Measurements from ENCODE around the gene INPP4A.
"Not testable (repeated sequence)": the region's sequence is repeated elsewhere in the genome, so short reads cannot be mapped to it uniquely, and the experiment has no call there.

The INPP4A gene

DNA sequence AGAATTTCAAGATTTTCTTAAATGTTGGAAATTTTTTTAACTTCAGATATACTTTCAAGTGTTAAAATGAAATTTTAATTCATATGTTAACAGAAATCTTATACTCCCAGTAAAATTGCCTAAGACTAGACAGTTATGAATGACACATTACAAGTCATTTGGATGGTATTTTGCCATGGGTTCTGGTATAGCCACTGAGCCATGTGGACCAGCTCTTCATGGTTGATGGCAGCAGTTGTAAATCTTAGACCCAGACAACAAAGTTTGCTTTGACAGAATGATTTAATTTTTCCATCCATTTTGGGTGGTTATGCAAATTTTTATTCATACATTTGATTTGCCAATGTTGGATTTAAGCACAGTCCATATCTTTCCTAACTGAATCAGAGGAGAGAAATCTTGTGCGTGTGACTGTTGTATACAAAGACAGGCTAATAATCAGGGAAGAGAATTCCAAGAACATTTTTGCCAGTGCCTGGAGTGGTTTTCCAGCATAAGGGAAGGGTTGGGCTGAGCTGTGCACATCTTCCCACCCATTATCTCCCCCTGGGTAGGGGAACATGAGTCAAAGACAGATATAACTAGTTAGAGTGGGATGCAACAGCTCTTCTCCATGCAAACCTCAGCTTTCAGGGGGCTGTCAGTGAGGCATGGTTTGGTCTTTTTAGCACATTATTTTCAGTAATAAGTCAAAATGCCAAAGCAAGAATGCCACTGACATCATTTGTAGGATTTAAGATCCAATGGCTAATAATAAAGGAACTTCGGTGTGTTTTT lies 28.1 kb upstream of the INPP4A start:
- Histone ChIP-seq H3K36me3 (ENCODE audit: control insufficient read depth, low read depth, low read length) (no peaks in the 10 kb centered on the region), H3K27ac (ENCODE audit: low read length) (no peak overlapping the region), H3K9ac (ENCODE audit: low read length) (no peak overlapping the region), H3K9me3 (ENCODE audit: control insufficient read depth, low read depth, low read length) (peaks cover 4% of the 10 kb centered on the region), H3K27me3 (ENCODE audit: control insufficient read depth, insufficient read depth, low read length) (no peaks in the 10 kb centered on the region), H3K4me1 (ENCODE audit: control insufficient read depth, low read depth, low read length) (no peaks in the 10 kb centered on the region), H3K4me3 (ENCODE audit: low read length) (no peak overlapping the region)

- Histone ChIP-seq H3K9ac (ENCODE audit: low read length) (no peak overlapping the region), H3K4me1 (ENCODE audit: control insufficient read depth, low read depth, low read length) (no peaks in the 10 kb centered on the region), H3K27ac (ENCODE audit: low read length) (no peak overlapping the region), H3K36me3 (ENCODE audit: control insufficient read depth, low read depth, low read length) (no peaks in the 10 kb centered on the region), H3K4me3 (ENCODE audit: low read length) (no peak overlapping the region), H3K9me3 (ENCODE audit: control insufficient read depth, low read depth, low read length) (peaks cover 9% of the 10 kb centered on the region), H3K27me3 (ENCODE audit: control insufficient read depth, insufficient read depth, low read length) (no peaks in the 10 kb centered on the region)
Observed at GRCh38 chr2:98419544-98419943, 25.1 kb upstream of the INPP4A start.

DNA sequence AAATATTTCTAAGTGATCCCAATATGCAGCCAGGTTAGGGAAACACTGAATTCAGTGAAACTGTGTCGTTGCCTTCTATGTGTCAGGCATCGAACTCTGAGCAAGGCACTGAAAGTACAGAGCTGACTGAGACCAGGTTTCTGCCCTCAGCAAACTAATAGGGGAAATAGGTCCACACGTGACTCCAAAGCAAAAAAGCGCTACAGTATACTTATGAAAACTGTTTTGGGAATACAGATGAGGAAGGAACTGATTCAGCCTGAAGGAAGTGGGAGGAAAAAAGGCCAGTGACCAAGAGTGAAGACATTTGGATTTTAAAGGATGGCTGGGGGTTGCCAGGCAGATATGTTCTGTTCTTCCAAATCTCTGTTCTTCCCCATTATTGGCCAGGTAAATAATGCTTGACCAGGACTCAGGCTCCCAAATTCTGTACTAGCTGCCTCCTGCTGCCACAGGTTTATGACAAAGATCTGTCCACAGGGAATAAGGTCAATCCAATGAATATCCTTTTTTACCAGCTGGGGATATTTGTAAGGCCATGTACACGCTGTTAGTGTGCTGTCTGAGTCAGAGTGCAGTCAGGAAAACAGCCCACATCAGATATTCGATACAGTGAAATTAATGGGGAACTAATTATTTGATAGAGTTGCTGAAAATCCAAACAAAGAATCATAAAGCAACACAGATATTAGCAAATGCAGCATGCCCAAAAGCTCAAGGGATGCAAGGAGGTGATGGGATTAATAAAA lies 24.5 kb upstream of the INPP4A start:
- no peak overlapping the region for H3K9ac ChIP-seq (ENCODE audit: low read length)
- H3K4me3 ChIP-seq (ENCODE audit: low read length), result no peak overlapping the region
- H3K36me3 ChIP-seq (ENCODE audit: control insufficient read depth, low read depth, low read length), result no peaks in the 10 kb centered on the region
- no peaks in the 10 kb centered on the region for H3K27me3 ChIP-seq (ENCODE audit: control insufficient read depth, insufficient read depth, low read length)
- no peaks in the 10 kb centered on the region for H3K4me1 ChIP-seq (ENCODE audit: control insufficient read depth, low read depth, low read length)
- H3K9me3 ChIP-seq (ENCODE audit: control insufficient read depth, low read depth, low read length), result peaks cover 5% of the 10 kb centered on the region
- H3K27ac ChIP-seq (ENCODE audit: low read length), result no peak overlapping the region

- Histone ChIP-seq H3K36me3 (ENCODE audit: control insufficient read depth, low read depth, low read length) (no peaks in the 10 kb centered on the region), H3K27me3 (ENCODE audit: control insufficient read depth, insufficient read depth, low read length) (no peaks in the 10 kb centered on the region), H3K4me1 (ENCODE audit: control insufficient read depth, low read depth, low read length) (no peaks in the 10 kb centered on the region)
Observed at GRCh38 chr2:98422449-98422848, 22.2 kb upstream of the INPP4A start.

DNA sequence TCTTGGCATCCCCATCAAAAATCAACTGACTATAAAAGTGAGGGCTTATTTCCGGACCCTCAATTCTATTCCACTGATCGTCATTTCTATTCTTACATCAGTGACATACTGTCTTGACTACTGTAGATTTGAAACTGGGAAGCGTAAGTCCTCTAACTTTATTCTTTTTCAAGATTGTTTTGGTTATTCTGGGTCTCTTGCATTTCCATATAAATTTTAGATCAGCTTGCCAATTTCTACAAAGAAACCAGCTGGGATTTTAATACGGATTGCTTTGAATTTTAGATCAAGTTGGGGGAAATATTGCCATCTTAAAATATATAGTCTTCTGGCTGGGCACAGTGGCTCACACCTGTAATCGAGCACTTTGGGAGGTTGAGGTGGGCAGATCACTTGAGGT lies 17.9 kb upstream of the INPP4A start:
- Histone ChIP-seq H3K27me3 (ENCODE audit: control insufficient read depth, insufficient read depth, low read length) (no peaks in the 10 kb centered on the region), H3K4me1 (ENCODE audit: control insufficient read depth, low read depth, low read length) (no peaks in the 10 kb centered on the region), H3K4me3 (ENCODE audit: low read length) (no peak overlapping the region), H3K9ac (ENCODE audit: low read length) (no peak overlapping the region), H3K27ac (ENCODE audit: low read length) (no peak overlapping the region), H3K9me3 (ENCODE audit: control insufficient read depth, low read depth, low read length) (peaks cover 5% of the 10 kb centered on the region), H3K36me3 (ENCODE audit: control insufficient read depth, low read depth, low read length) (no peaks in the 10 kb centered on the region)

More at GRCh38 chr2:98422449-98422848, 22.2 kb upstream of the INPP4A start:
- Histone ChIP-seq H3K27ac (ENCODE audit: low read length) (no peak overlapping the region), H3K4me3 (ENCODE audit: low read length) (no peak overlapping the region), H3K9ac (ENCODE audit: low read length) (no peak overlapping the region), H3K9me3 (ENCODE audit: control insufficient read depth, low read depth, low read length) (peaks cover 5% of the 10 kb centered on the region)

DNA sequence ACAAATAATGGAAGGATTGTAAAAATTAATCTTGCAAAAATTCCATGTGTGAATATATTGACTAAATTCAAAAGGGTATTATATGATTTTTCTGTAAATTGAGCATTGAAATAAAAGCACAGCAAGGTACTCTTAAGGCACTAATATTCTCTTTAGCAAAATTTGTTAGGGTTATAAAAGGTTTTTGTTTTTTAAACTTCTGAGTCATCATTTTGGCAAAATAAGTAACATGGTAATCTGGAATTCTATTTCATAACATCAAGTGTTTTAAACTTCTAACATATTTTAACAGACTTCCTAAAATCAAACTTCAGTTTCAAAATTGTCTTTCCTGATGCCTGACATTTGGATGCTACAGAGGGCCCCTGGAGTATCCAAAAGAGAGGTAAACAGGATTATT lies 12.5 kb upstream of the INPP4A start:
- H3K27ac ChIP-seq (ENCODE audit: low read length), result no peak overlapping the region

DNA sequence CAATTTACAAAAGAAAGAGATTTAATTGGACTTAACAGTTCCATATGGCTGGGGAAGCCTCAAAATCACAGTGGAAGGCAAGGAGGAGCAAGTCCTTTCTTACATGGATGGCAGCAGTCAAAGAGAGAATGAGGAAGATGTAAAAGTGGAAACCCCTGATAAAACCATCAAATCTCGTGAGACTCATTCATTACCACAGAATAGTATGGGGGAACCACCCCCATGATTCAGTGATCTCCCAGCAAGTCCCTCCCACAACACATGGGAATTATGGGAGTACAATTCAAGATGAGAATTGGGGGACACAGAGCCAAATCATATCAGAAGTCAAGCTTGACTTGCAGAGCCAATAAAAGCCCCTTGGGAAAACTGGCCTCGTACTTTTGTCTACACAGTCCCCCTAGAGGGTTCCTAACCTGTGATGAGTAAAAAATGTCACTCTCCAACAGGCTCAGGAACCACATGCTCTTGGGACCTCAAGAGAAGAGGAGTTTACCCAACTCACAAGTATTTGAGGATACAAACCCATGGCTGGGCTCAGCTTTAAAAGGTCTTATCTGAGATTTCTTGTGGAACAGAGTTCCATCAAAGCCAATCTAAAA lies 11.2 kb upstream of the INPP4A start:
- H3K4me1 ChIP-seq (ENCODE audit: control insufficient read depth, low read depth, low read length), result peaks cover 16% of the 10 kb centered on the region
- H3K4me3 ChIP-seq (ENCODE audit: low read length), result no peak overlapping the region
- no peak overlapping the region for H3K9ac ChIP-seq (ENCODE audit: low read length)
- no peaks in the 10 kb centered on the region for H3K36me3 ChIP-seq (ENCODE audit: control insufficient read depth, low read depth, low read length)
- H3K9me3 ChIP-seq (ENCODE audit: control insufficient read depth, low read depth, low read length), result peaks cover 13% of the 10 kb centered on the region
- H3K27ac ChIP-seq (ENCODE audit: low read length), result no peak overlapping the region
- H3K27me3 ChIP-seq (ENCODE audit: control insufficient read depth, insufficient read depth, low read length), result no peaks in the 10 kb centered on the region

More for the DNA sequence above, 12.5 kb upstream of the INPP4A start:
- peaks cover 13% of the 10 kb centered on the region for H3K9me3 ChIP-seq (ENCODE audit: control insufficient read depth, low read depth, low read length)
- H3K27me3 ChIP-seq (ENCODE audit: control insufficient read depth, insufficient read depth, low read length), result no peaks in the 10 kb centered on the region
- H3K9ac ChIP-seq (ENCODE audit: low read length), result no peak overlapping the region
- no peak overlapping the region for H3K4me3 ChIP-seq (ENCODE audit: low read length)
- no peaks in the 10 kb centered on the region for H3K36me3 ChIP-seq (ENCODE audit: control insufficient read depth, low read depth, low read length)
- H3K4me1 ChIP-seq (ENCODE audit: control insufficient read depth, low read depth, low read length), result peaks cover 4% of the 10 kb centered on the region

DNA sequence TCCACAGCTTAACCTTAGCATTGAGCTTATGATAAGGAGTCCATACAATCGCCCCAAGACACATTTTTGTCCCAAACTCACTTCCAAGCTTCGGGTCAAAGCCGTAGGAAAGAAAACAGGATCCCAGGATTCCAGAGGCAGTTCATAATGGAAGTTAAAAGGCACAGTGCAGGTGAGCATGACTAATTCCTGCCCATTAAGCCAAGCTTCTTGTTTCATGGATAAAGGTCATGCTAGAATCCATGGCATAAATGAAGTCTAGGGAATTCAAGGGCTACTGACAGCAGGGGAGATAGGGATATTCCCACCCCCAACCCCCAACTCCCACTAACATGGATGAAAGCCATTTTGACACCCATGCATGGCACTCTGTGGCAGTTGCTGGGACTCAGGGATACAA lies 10.2 kb upstream of the INPP4A start:
- Histone ChIP-seq H3K4me1 (ENCODE audit: control insufficient read depth, low read depth, low read length) (peaks cover 22% of the 10 kb centered on the region), H3K36me3 (ENCODE audit: control insufficient read depth, low read depth, low read length) (no peaks in the 10 kb centered on the region), H3K4me3 (ENCODE audit: low read length) (no peak overlapping the region), H3K9me3 (ENCODE audit: control insufficient read depth, low read depth, low read length) (peaks cover 13% of the 10 kb centered on the region), H3K27me3 (ENCODE audit: control insufficient read depth, insufficient read depth, low read length) (no peaks in the 10 kb centered on the region), H3K27ac (ENCODE audit: low read length) (no peak overlapping the region), H3K9ac (ENCODE audit: low read length) (no peak overlapping the region)

- H3K4me1 ChIP-seq (ENCODE audit: control insufficient read depth, low read depth, low read length), result peaks cover 22% of the 10 kb centered on the region
- not testable (repeated sequence) for H3K9ac ChIP-seq (ENCODE audit: low read length); H3K36me3 ChIP-seq (ENCODE audit: control insufficient read depth, low read depth, low read length); H3K27ac ChIP-seq (ENCODE audit: low read length); H3K4me3 ChIP-seq (ENCODE audit: low read length); H3K27me3 ChIP-seq (ENCODE audit: control insufficient read depth, insufficient read depth, low read length)
- peaks cover 13% of the 10 kb centered on the region for H3K9me3 ChIP-seq (ENCODE audit: control insufficient read depth, low read depth, low read length)
Observed at GRCh38 chr2:98435670-98436069, 9.0 kb upstream of the INPP4A start.

DNA sequence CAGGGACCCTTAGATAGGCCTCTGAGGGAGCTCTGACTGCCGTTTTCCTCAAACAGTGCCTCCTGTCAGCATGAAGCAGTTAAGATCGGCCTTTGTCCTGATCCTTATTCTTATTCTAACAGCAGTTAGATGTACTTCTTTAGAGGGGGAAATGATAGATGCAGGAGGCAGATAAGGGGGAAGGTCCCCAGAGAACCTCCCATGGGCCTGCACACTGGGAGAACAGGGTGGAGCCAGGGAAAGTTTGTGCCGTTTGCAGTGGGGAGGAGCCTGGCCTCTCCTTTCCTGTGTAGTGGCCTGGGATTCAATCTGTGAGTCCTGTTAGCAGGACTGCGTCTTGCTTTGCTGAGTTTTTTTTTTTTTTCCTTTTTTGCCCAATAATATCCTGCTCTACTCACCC lies 7.9 kb upstream of the INPP4A start:
- H3K9me3 ChIP-seq (ENCODE audit: control insufficient read depth, low read depth, low read length), result peaks cover 13% of the 10 kb centered on the region
- H3K27me3 ChIP-seq (ENCODE audit: control insufficient read depth, insufficient read depth, low read length), result no peaks in the 10 kb centered on the region
- H3K36me3 ChIP-seq (ENCODE audit: control insufficient read depth, low read depth, low read length), result no peaks in the 10 kb centered on the region
- peak overlapping the region; percentile 55 for H3K27ac ChIP-seq (ENCODE audit: low read length)
- no peak overlapping the region for H3K4me3 ChIP-seq (ENCODE audit: low read length)
- peaks cover 22% of the 10 kb centered on the region for H3K4me1 ChIP-seq (ENCODE audit: control insufficient read depth, low read depth, low read length)
- peak overlapping the region; percentile 30 for H3K9ac ChIP-seq (ENCODE audit: low read length)

- H3K9ac ChIP-seq (ENCODE audit: low read length), result no peak overlapping the region
- H3K4me1 ChIP-seq (ENCODE audit: control insufficient read depth, low read depth, low read length), result peaks cover 36% of the 10 kb centered on the region
- H3K36me3 ChIP-seq (ENCODE audit: control insufficient read depth, low read depth, low read length), result no peaks in the 10 kb centered on the region
- peaks cover 13% of the 10 kb centered on the region for H3K9me3 ChIP-seq (ENCODE audit: control insufficient read depth, low read depth, low read length)
- no peaks in the 10 kb centered on the region for H3K27me3 ChIP-seq (ENCODE audit: control insufficient read depth, insufficient read depth, low read length)
- no peak overlapping the region for H3K4me3 ChIP-seq (ENCODE audit: low read length)
- H3K27ac ChIP-seq (ENCODE audit: low read length), result no peak overlapping the region
Observed at GRCh38 chr2:98438190-98439133, 6.2 kb upstream of the INPP4A start.

All from iPS-18a (cell line).